KMS-11 (cell line): ENCODE measurements around the gene HPGDS.

Experiments
- H2AFZ ChIP-seq: fragments of 200-600 bp; sonication (generic); 2 replicates; pipeline ENCODE4 v1.6.1; 2016; ENCODE audit warnings: antibody characterized with exemption, mixed run types, low read depth
- H3K27ac ChIP-seq: fragments of 200-600 bp; sonication (generic); 2 replicates; pipeline ENCODE4 v1.6.1; 2016; ENCODE audit warnings: mild to moderate bottlenecking, mixed run types
- H3K27me3 ChIP-seq: fragments of 200-600 bp; sonication (generic); 2 replicates; pipeline ENCODE4 v1.6.1; 2017; ENCODE audit warnings: mild to moderate bottlenecking, low read depth, mixed run types, moderate library complexity; ENCODE audit not compliant: insufficient read depth
- H3K36me3 ChIP-seq: fragments of 200-600 bp; sonication (generic); 2 replicates; pipeline ENCODE4 v1.6.1; 2017; ENCODE audit warnings: mild to moderate bottlenecking, mixed run types; ENCODE audit not compliant: insufficient read depth
- H3K4me1 ChIP-seq: fragments of 200-600 bp; sonication (generic); 2 replicates; pipeline ENCODE4 v1.6.1; 2016; ENCODE audit warnings: mild to moderate bottlenecking, low read depth, mixed run types; ENCODE audit not compliant: poor library complexity, severe bottlenecking
- H3K4me2 ChIP-seq: fragments of 200-600 bp; sonication (generic); 2 replicates; pipeline ENCODE4 v1.7.0; 2016; ENCODE audit warnings: mild to moderate bottlenecking, mixed run types
- H3K4me3 ChIP-seq: fragments of 200-600 bp; sonication (generic); IDR thresholded peaks from 2 replicates; pipeline ENCODE4 v1.6.1; 2017; ENCODE audit warnings: low read depth, low read length, mixed read lengths; ENCODE audit not compliant: insufficient read depth
- H3K79me2 ChIP-seq: fragments of 200-600 bp; sonication (generic); 2 replicates; pipeline ENCODE4 v1.6.1; 2016; ENCODE audit warnings: low read depth, mixed run types; ENCODE audit not compliant: insufficient read depth
- H3K9ac ChIP-seq: fragments of 200-600 bp; sonication (generic); 2 replicates; pipeline ENCODE4 v1.6.1; 2016; ENCODE audit warnings: mild to moderate bottlenecking, mixed run types
- H4K20me1 ChIP-seq: fragments of 200-600 bp; sonication (generic); 2 replicates; pipeline ENCODE4 v1.6.1; 2016; ENCODE audit warnings: mild to moderate bottlenecking, mixed run types; ENCODE audit not compliant: insufficient read depth
- CTCF ChIP-seq: fragments of 200-600 bp; sonication (generic); conservative IDR thresholded peaks from 2 replicates; pipeline ENCODE4 v1.6.1; 2017; ENCODE audit warnings: low read depth, mild to moderate bottlenecking, antibody characterized with exemption, low read length, moderate library complexity, mixed read lengths

The HPGDS gene

DNA sequence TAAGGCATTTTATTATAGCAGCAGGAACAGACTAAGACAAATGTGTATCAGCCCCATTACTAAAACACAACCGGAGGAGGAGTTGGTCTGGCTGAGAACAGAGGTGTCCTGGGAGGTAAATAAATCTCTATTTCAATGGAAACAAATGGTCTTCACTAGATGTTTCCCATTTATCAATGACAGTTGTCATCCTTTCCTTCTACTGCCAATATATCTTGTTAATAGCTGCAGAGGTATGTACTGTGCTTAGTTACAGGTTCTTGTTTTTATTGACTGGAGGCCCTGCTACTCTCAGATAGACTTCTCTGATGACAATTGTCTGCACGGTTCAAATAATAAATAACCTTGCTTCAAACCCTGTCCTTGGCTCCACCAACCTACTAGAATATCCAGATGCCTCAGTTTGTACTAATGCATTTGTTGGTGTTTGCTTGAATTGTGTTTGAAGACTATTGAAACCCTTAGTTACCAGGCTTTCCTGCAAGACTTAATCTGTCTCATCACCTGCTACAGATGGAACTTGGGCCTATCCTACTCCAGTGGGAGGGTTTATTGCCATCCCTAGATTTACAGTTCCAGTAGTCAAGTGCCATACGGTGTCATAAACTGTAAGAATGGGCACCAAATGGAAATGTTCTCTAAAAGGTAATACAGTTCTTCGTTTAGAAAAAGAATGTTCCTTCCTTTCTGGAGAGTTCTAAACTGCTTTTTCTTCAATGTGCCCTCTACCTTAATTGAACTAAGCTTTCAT lies 29.8 kb upstream of the HPGDS start:
- H2AFZ ChIP-seq = no peak overlapping the region

DNA sequence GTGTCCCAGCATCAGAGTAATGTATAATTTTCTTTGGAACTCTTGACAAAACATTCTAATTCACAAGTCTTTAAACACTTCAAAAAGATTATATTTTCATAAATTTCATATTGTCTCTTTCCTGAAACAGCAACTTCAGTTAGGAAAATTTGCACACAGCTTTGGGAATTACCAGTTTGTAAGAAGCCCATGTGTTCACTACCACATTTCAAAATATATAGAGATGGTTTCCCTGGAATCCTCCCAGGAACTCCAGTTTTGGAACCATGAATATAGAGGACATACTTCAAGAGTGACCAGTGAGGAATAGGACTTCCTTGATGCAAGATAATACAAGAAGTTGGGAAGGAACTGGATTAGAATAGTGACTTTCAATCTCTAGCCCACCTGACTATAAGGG lies 28.7 kb upstream of the HPGDS start:
- no peak overlapping the region for H3K4me2 ChIP-seq
- H3K4me1 ChIP-seq = no peaks in the 10 kb centered on the region
- no peak overlapping the region for H2AFZ ChIP-seq
- H3K4me3 ChIP-seq = no peak overlapping the region
- H3K36me3 ChIP-seq = no peaks in the 10 kb centered on the region
- H3K79me2 ChIP-seq = no peaks in the 10 kb centered on the region
- no peak overlapping the region for H3K9ac ChIP-seq
- no peak overlapping the region for H3K27ac ChIP-seq
- TF ChIP-seq CTCF = no peak
- H3K27me3 ChIP-seq = no peaks in the 10 kb centered on the region
- H4K20me1 ChIP-seq = no peaks in the 10 kb centered on the region

More for the DNA sequence above, 29.8 kb upstream of the HPGDS start:
- Histone ChIP-seq H3K27ac (no peak overlapping the region), H3K36me3 (no peaks in the 10 kb centered on the region), H3K4me3 (no peak overlapping the region), H3K9ac (no peak overlapping the region), H3K4me1 (no peaks in the 10 kb centered on the region), H3K4me2 (no peak overlapping the region), H4K20me1 (no peaks in the 10 kb centered on the region), H3K79me2 (no peaks in the 10 kb centered on the region), H3K27me3 (no peaks in the 10 kb centered on the region)
- no peak for TF ChIP-seq CTCF

DNA sequence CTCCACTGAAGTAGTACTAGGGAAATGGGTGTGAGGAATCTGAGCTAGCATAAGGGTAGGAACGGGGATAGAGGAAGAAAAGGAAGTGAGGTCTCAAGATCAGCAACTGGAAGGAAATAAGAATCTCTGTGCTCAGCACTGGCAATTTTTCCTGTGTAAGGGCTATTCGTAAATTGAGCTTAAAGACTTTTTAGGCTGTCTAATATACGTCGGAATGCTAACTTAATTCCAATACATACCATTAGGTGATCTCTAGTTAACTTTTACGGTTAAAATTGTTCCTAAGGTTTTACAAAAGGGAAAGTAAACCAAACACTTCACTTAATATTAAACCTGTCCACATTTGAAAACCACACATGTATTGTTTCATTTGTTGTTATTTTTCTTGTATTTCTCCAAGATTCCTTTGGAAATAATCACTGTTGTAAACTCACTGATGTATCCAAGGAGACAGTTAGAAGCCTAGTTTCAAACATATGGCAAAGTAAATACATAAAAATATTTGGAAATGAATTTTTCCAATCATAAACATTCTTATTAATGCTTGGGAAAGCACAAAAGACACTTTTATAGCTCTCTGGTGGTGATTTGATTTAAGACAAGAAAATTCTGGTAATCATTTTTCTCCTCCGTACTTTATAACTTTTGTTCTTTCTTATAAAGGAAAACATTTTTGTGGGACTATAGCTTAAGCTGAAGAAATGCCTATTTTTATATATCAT lies 28.1 kb upstream of the HPGDS start:
- Histone ChIP-seq H2AFZ (no peak overlapping the region), H3K4me1 (no peaks in the 10 kb centered on the region), H3K9ac (no peak overlapping the region), H4K20me1 (no peaks in the 10 kb centered on the region), H3K4me2 (no peak overlapping the region), H3K27ac (no peak overlapping the region), H3K79me2 (no peaks in the 10 kb centered on the region), H3K27me3 (no peaks in the 10 kb centered on the region), H3K36me3 (no peaks in the 10 kb centered on the region), H3K4me3 (no peak overlapping the region)
- TF ChIP-seq CTCF = no peak

DNA sequence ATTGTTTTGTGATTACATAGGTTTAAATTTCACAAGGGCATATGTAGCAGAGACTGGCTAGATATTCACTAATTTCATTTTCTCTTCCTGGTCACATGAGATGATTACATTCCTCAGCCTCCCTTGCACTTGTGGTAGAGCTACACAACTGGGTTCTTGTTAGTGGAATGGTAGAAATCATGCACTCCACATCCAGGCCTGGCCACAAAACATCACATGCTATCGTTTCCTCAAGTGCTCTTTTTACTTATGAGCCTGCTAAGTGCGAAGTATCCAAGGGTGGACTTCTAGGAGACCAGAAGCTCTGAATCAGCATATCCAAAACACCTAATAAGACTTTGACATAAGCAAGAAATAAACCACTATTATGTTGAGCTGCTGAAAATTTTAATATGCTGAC lies 26.4 kb upstream of the HPGDS start:
- no peak for TF ChIP-seq CTCF
- no peak overlapping the region for H2AFZ ChIP-seq
- H3K79me2 ChIP-seq = no peaks in the 10 kb centered on the region

More for the DNA sequence above, 26.4 kb upstream of the HPGDS start:
- no peaks in the 10 kb centered on the region for H3K36me3 ChIP-seq
- no peak overlapping the region for H3K4me3 ChIP-seq
- H3K27ac ChIP-seq = no peak overlapping the region
- H3K27me3 ChIP-seq = no peaks in the 10 kb centered on the region
- H3K4me1 ChIP-seq = no peaks in the 10 kb centered on the region
- no peak overlapping the region for H3K9ac ChIP-seq
- no peaks in the 10 kb centered on the region for H4K20me1 ChIP-seq
- H3K4me2 ChIP-seq = no peak overlapping the region
